Activated CD4-positive, alpha-beta T cell treated with anti-CD3 and anti-CD28 coated beads for 1 hour (primary cell): Measurements from ENCODE around the gene GGT5.
"Not testable (repeated sequence)": the region's sequence is repeated elsewhere in the genome, so short reads cannot be mapped to it uniquely, and the experiment has no call there.

Experiments used
- DNase-seq: peaks from one replicate; pipeline ENCODE4 v3.0.0-alpha.2; 2020

The GGT5 gene

GRCh38 chr22:24262185-24262749 lies 17.4 kb upstream of the GGT5 start:
- DNase-seq = not testable (repeated sequence)

GRCh38 chr22:24259459-24259858 lies 14.6 kb upstream of the GGT5 start:
- peak; percentile 52 for DNase-seq

GRCh38 chr22:24256736-24257135 lies 11.9 kb upstream of the GGT5 start:
- not testable (repeated sequence) for DNase-seq

GRCh38 chr22:24256136-24256535 lies 11.3 kb upstream of the GGT5 start:
- not testable (repeated sequence) for DNase-seq

- DNase-seq = not testable (repeated sequence)
Measured at GRCh38 chr22:24253126-24253525, 8.2 kb upstream of the GGT5 start.

- not testable (repeated sequence) for DNase-seq
Measured at GRCh38 chr22:24251286-24251685, 6.4 kb upstream of the GGT5 start.

GRCh38 chr22:24249413-24249812 lies 4.5 kb upstream of the GGT5 start:
- DNase-seq = not testable (repeated sequence)

- DNase-seq = not testable (repeated sequence)
Measured at GRCh38 chr22:24248611-24249010, 3.7 kb upstream of the GGT5 start.

- peak; percentile 18 for DNase-seq
Measured at GRCh38 chr22:24247564-24248344, 2.9 kb upstream of the GGT5 start.

- DNase-seq = no peak
Measured at GRCh38 chr22:24247011-24247507, 2.2 kb upstream of the GGT5 start.

- not testable (repeated sequence) for DNase-seq
Measured at GRCh38 chr22:24245584-24246561, 991 bp upstream of the GGT5 start.

GRCh38 chr22:24244144-24244787 lies 616 bp downstream of the GGT5 start:
- no peak for DNase-seq

GRCh38 chr22:24243417-24243816 lies 1.5 kb downstream of the GGT5 start:
- not testable (repeated sequence) for DNase-seq

- not testable (repeated sequence) for DNase-seq
Measured at GRCh38 chr22:24240985-24241692, 3.7 kb downstream of the GGT5 start.

- no peak for DNase-seq
Measured at GRCh38 chr22:24240381-24240780, 4.5 kb downstream of the GGT5 start.

GRCh38 chr22:24238101-24238694 lies 6.7 kb downstream of the GGT5 start:
- DNase-seq = not testable (repeated sequence)

- no peak for DNase-seq
Measured at GRCh38 chr22:24236656-24237055, 8.2 kb downstream of the GGT5 start.

- DNase-seq = no peak
Measured at GRCh38 chr22:24235315-24235714, 9.6 kb downstream of the GGT5 start.

- no peak for DNase-seq
Measured at GRCh38 chr22:24233816-24234215, 11.1 kb downstream of the GGT5 start.

- no peak for DNase-seq
Measured at GRCh38 chr22:24233235-24233634, 11.6 kb downstream of the GGT5 start.

- DNase-seq = no peak
Measured at GRCh38 chr22:24232725-24233124, 12.2 kb downstream of the GGT5 start.
